GM19438 (cell line): ENCODE data around the gene PGLYRP4.
"Not testable (repeated sequence)": the region's sequence is repeated elsewhere in the genome, so short reads cannot be mapped to it uniquely, and the experiment has no call there.

Experiments used
- ATAC-seq: cut with Tn5 transposase; IDR thresholded peaks from one replicate; pipeline ENCODE4 v1.9.1; 2021; ENCODE audit warnings: low read depth; ENCODE audit not compliant: unreplicated experiment

Gene PGLYRP4

DNA sequence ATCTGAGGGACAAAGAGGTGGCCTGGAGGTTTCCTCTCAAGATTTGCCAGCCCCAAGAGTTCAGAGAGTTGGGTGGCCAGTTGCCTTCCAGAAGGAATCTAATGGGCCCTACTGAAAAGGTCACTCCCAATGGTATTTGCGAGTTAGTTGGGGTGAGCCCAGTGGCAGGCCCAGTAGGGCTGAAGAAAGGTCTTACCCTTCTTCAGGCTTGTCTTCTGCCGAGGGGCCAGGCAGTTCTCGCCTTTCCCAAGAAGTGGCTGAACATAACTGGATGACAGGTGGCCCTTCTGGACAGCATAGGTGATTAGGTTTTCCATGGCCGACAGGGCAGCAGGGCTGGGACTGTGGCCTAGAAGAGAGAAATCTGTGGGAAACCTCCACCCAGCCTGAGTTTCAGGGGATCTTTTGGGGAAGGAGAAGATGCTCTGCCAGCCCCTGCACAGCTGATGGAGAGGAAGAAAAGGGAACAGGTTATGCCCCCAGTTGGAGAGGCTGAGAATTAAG is 7.2 kb downstream of the PGLYRP4 start:
- ATAC-seq = no peak

DNA sequence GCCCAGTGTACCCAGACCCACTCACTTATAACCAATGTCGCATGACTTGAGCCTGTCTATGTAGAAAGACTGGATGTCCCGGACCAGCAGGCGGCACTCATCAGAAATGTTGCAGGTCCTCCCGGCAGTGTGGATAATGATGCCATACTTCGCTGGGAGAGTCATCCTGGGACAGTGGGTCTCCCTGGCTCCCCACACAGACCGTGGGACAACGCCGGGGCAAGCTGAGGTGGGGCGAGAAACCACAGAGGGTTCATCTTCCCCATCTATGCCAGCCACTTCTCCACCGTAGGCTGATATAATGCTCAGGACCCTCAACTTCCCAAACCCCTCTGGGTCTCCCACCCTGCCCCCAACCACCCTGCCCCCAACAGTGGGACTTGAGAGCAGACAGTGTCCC is 8.3 kb downstream of the PGLYRP4 start:
- no peak for ATAC-seq

DNA sequence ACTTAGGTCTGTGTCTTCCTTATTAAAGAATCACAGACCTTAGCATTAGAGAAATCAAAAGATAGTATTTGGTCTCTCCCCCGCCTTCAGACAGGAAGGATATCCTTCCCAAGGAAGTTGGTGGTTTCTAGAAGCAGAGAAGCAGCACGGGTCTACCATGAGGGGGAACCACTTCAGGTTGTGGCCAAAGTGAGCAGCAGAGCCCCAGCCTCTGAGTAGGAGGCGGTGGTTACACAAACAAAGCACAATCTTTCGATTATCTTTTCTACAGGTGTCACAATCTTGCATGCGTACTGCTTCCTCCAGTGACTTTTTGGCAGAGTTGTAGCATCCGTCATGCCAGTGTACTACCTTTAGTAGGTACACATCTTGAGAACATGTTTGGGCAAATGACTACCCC is 8.8 kb downstream of the PGLYRP4 start:
- no peak for ATAC-seq

DNA sequence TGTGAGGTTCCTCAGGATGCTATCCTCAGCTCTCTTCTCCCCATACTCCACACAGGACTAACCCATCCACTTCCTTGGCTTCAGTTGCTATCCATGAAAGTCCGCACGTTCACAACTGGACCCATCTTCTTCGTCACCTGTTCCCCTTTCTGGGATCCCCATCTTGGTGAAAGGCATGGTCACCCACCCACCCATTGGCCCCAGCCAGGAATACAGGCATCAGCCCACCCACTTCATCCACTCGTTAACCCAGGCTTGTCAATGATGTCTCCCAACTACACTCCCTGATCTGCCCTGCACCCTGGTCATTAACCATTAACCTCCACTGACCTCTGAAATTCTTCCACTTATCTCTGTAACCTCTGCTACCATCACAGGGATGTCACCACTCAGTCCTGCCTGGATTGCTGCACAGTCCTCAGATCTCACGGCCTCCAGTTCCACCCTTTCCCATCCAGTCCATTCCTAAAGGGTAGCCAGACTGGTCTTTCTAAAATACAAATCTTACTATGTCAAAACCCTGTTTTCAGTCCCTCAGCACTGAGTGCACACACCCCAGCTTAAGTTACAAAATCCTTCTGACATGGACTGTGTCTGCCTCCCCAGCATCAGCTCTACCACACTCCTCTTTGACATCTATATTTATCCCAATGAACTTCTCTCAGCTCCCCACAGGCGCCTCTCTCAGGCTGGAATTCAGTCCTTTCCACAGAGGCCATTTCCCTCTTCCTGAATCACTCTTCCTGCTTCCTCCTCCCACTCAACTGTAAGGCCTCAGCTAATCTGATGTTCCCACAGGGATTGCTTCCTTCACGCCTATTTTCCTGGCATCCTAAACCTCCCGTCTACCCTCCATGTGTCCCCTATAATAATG is 10.4 kb downstream of the PGLYRP4 start:
- no peak for ATAC-seq

DNA sequence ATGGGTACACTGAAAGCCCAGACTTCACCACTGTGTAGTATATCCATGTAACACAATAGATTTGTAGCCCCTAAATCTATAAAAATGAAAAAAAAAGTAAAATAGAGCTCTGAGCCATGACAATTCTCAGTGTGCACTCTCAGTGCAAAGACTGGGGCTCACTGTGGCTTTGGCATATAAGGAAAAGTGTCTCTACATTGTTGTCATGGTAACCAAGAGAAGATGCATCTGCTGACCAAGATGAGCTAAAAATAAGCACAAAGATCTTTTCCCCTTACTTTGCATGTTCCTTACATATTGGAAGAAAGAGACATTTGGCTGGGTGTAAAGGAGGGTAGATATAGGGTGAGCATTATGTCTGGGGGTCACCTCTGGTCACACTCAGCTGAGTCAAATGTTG is 12.0 kb downstream of the PGLYRP4 start:
- no peak for ATAC-seq

DNA sequence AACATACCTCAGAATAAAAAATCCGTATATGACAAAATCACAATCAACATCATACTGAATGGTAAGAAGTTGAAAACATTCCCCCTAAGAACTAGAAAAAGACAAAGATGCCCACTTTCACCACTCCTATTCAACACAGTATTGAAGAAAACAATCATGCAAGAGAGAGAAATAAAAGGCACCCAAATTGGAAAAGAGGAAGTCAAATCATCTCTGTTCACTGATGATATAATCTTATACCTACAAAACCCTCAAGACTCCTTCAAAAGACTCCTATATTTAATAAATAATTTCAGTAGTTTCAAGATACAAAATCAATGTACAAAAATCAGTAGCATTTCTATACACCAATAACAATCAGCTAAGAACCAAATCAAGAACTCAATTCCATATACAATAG is 14.7 kb downstream of the PGLYRP4 start:
- ATAC-seq = no peak

GRCh38 chr1:153324912-153325311 is 23.7 kb downstream of the PGLYRP4 start:
- no peak for ATAC-seq

DNA sequence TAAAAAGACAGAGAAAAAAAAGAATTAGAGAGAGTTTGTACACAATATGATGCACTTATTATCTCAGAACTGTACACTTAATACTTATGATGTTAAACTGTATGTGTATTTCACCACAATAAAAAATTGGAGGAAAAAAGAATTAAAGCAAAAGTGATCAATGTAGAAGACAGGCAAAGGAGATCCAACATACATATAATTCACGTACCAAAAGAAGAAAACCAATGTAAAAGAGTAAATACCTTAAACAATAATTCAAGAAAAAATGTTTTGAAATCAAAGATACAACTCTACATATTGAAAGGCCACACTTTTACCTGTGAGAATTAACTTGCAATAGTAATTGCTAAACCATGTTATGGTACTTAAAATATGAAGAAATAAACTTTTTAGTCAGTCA is 26.1 kb downstream of the PGLYRP4 start:
- ATAC-seq = no peak

- not testable (repeated sequence) for ATAC-seq
Measured at GRCh38 chr1:153318145-153318544, 30.5 kb downstream of the PGLYRP4 start.

DNA sequence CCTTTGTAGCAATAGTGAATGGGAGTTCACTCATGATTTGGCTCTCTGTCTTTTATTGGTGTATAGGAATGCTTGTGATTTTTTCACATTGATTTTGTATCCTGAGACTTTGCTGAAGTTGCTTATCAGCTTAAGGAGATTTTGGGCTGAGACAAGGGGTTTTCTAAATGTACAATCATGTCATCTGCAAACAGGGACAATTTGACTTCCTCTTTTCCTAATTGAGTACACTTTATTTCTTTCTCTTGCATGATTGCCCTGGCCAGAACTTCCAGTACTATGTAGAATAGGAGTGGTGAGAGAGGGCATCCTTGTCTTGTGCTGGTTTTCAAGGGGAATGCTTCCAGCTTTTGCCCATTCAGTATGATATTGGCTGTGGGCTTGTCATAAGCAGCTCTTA is 32.6 kb downstream of the PGLYRP4 start:
- ATAC-seq = not testable (repeated sequence)

GRCh38 chr1:153314388-153314787 is 34.3 kb downstream of the PGLYRP4 start:
- not testable (repeated sequence) for ATAC-seq

DNA sequence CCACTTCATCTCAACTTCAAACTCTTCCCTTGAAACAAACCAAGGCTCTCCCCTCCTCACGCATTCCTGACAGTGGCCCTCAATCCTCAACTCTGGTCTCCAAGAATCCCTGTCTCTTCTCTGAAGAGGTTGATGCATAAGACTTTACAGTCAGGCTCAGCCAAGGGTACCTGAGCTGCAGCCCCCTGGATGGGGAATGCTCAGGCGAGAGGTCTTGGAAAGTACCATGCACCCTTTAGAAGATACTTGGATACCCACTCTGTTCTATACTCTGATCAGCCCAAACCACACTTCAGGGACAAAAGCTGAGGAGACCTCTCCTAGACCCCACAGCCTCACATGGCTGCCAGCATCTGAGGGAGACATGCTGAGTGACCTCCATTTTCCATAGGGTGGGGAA is 35.4 kb downstream of the PGLYRP4 start:
- ATAC-seq = no peak

DNA sequence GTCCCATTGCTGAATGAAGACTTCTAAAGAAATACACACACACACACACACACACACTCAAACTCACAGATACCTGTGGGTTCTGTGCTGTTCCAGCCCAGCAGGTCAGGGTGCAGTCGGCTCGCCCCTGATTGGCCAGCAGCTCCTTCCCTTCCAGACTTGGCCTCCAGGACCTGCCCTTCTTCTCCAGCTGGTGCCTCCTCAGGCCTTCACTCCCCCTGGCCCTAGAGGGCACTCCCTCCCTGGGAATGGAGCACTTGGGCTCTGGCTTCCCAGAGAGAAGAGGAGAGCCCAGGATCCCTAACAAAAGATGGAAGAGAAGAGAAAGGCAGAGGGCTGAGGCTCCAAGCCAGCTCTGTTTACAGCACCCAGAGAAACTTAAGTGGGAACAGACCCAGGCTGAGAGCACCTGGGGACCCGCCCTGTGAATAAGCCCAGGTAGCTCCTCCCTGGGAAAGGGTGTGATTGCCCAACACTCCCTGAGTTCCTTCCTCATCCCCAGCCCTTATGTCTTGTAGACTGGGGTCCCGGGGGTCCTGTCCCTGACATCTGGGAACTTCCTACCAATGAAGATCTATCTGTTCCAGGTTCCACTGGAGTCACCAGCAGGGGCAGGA is 36.0 kb downstream of the PGLYRP4 start, which contains the start of gene PGLYRP3:
PGLYRP3 (minus strand) TSS at position 383 of the 617 bp plus-strand sequence. CDS start 2,287 bp downstream, outside the sequence.
- no peak for ATAC-seq

DNA sequence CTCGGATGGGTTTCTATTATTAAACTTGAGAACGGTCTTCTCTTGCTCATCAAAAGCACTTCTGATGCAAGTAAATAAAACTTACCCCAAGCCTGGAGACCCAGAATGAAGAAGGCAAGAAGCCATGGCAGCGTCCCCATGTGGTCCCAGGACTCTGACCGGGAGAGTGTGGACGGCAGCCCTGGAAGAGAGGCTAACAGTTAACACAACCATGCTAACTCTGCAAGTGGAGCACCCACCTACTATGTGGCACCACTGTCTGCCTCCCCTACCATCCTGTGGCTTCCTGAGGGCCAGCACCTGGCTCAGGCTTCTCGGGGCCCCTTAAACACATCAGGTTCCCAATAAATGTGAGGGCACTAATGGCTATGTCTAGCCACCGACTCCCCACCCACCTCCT is 38.1 kb downstream of the PGLYRP4 start:
- no peak for ATAC-seq

- ATAC-seq = no peak
Measured at GRCh38 chr1:153309441-153309840, 39.2 kb downstream of the PGLYRP4 start.

GRCh38 chr1:153308540-153308939 is 40.1 kb downstream of the PGLYRP4 start:
- ATAC-seq = no peak

DNA sequence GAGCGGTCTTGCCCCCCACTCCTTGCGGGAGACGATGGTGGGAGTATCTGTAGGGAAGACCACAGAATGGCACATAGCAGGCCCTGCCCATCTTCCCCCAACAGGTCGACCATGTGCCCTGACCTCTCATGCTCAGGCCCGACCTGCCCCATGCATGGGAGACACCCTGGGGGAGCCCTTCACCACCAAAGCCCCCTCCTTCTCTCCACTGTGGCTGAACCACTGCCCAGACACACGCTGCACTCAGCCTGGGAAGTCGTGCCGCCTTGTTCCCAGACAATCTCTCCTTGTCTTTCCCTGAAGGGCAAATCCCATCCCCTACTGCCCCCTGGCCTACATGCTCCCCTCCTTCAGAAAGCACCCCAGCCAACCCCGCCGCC is 41.4 kb downstream of the PGLYRP4 start:
- ATAC-seq = no peak

- no peak for ATAC-seq
Measured at GRCh38 chr1:153306303-153307220, 42.1 kb downstream of the PGLYRP4 start.

GRCh38 chr1:153305682-153306081 is 43.0 kb downstream of the PGLYRP4 start:
- no peak for ATAC-seq

DNA sequence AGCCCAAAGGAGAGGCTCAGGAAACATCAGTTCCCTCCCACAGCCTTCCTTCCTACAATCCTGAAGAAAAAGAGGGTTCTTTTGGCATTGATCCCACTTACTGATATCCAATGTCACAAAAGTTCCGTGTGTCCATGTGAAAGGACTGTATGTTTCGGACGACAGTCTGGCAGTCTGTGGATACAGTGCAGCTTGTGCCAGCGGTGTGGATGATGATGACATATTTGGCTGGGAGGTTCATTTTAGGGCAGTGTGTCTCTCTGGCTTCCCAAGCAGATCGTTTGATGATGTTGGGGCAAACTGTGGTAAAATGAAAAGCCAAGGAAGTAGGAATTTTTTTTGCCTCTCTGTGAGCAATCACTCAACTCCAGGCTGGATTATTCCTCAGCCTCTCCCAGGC is 46.3 kb downstream of the PGLYRP4 start:
- no peak for ATAC-seq

- no peak for ATAC-seq
Measured at GRCh38 chr1:153293851-153294250, 54.8 kb downstream of the PGLYRP4 start.
